IPS-20b (cell line): ENCODE data around the gene NANS.
"Not testable (repeated sequence)": the region's sequence is repeated elsewhere in the genome, so short reads cannot be mapped to it uniquely, and the experiment has no call there.

ENCODE experiments used
- H3K27ac ChIP-seq: one replicate; pipeline ENCODE4 v1.5.1; 2013; ENCODE audit warnings: low read length
- H3K27me3 ChIP-seq: 2 replicates; pipeline ENCODE4 v1.6.1; 2013; ENCODE audit warnings: mild to moderate bottlenecking, low read length, inconsistent platforms; ENCODE audit not compliant: insufficient read depth
- H3K36me3 ChIP-seq: 2 replicates; pipeline ENCODE4 v1.6.1; 2013; ENCODE audit warnings: low read depth, mild to moderate bottlenecking, inconsistent platforms, low read length, moderate library complexity; ENCODE audit not compliant: insufficient read depth
- H3K4me1 ChIP-seq: 2 replicates; pipeline ENCODE4 v1.6.1; 2013; ENCODE audit warnings: mild to moderate bottlenecking, control low read depth, inconsistent platforms, low read length, moderate library complexity; ENCODE audit not compliant: insufficient read depth
- H3K4me3 ChIP-seq: 2 replicates; pipeline ENCODE4 v1.5.1; 2013; ENCODE audit warnings: mild to moderate bottlenecking, low read length, inconsistent platforms
- H3K9ac ChIP-seq: 2 replicates; pipeline ENCODE4 v1.6.1; 2013; ENCODE audit warnings: low read depth, mild to moderate bottlenecking, inconsistent platforms, low read length, moderate library complexity
- H3K9me3 ChIP-seq: 2 replicates; pipeline ENCODE4 v1.6.1; 2013; ENCODE audit warnings: mild to moderate bottlenecking, low read depth, low read length, inconsistent platforms; ENCODE audit not compliant: insufficient read depth

Gene NANS

DNA sequence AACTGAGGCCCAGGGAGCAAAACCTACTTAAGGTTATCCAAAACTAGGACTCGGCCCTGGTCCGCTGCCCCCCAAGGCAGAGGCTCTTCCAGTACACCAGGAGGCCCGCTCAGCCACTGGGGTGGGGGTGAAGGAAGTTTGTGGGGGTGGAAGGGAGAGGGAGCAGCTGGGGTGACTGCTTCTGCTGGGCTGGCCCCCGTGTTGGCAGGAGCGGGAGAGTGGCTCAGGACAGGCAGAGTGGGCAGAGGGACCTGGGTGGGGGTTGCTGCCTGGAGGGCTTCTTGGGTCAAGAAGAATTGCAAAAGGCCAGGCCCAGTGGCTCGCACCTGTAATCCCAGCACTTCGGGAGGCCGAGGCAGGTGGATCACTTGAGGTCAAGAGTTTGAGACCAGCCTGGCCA lies 70.7 kb downstream of the NANS start:
- Histone ChIP-seq H3K9me3 (no peaks in the 10 kb centered on the region), H3K9ac (no peak overlapping the region), H3K36me3 (peaks cover 19% of the 10 kb centered on the region; the same call in 1 of the 2 replicates), H3K27ac (no peak overlapping the region), H3K4me3 (no peak overlapping the region), H3K27me3 (no peaks in the 10 kb centered on the region), H3K4me1 (no peaks in the 10 kb centered on the region)

DNA sequence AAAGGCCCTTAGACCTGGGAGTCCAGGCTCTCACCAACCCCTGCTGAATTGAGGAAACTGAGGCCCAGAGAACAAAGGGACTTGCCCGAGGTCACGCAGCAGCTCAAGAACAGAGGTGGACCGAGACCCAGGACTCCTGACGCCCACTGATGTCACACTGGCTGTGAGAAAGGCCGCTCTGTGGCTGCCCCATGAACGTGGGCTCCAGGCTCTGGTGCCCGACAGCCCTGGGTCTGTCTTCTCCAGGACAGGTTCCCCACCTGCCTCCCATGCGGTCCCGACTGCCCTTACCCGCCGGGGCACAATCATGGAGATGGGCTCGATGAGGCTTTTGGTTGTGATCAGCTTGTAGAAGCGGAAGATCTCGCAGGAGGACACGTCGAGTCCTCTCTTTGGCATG lies 71.8 kb downstream of the NANS start:
- H3K36me3 ChIP-seq: peaks cover 19% of the 10 kb centered on the region; the same call in 1 of the 2 replicates
- H3K4me3 ChIP-seq: no peak overlapping the region
- H3K4me1 ChIP-seq: no peaks in the 10 kb centered on the region; the same call in 1 of the 2 replicates
- H3K27me3 ChIP-seq: no peaks in the 10 kb centered on the region
- no peak overlapping the region for H3K9ac ChIP-seq
- no peaks in the 10 kb centered on the region for H3K9me3 ChIP-seq
- H3K27ac ChIP-seq: no peak overlapping the region

DNA sequence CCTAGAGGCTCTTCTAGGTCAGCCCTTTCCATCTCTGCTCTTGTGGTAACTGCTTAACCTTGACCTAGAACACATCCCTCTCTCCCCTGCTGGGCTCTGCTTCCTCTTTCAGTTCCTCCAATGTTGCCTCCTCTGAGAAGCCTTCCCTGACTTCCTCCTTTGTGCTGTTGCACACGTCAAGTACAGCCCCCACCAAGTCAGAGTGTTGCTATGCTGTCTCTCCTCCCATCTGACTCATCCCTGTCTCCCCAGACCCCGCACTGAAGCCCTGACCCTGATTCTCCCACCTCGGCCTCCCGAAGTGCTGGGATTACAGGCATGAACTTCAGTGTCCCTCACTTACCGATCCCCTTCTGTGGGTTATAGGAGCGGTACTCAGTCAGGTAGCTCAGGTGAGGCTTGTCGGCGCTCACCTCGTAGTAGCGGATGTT lies 72.9 kb downstream of the NANS start:
- Histone ChIP-seq H3K9me3 (no peaks in the 10 kb centered on the region), H3K9ac (no peak overlapping the region), H3K27me3 (no peaks in the 10 kb centered on the region), H3K36me3 (peaks cover 19% of the 10 kb centered on the region; the same call in 1 of the 2 replicates), H3K4me3 (no peak overlapping the region), H3K4me1 (no peaks in the 10 kb centered on the region; the same call in 1 of the 2 replicates), H3K27ac (no peak overlapping the region)

DNA sequence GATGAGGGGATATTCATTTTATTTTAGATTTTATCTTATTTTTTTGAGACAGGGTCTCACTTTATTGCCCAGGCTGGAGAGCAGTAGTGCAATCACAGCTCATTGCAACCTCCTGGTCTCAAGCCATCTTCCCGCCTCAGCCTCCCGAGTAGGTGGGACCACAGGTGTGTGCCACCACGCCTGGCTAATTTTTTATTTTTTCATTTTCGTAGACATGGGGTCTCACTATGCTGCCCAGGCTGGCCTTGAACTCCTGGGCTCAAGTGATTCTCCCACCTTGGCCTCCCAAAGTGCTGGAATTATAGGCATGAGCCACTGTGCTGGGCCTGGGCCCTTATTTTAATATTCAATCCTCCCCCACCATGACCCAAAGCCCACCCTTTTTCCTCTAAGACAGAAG lies 73.5 kb downstream of the NANS start:
- not testable (repeated sequence) for H3K27me3 ChIP-seq, H3K4me1 ChIP-seq, H3K9ac ChIP-seq, H3K4me3 ChIP-seq, H3K27ac ChIP-seq, H3K9me3 ChIP-seq
- H3K36me3 ChIP-seq: peaks cover 14% of the 10 kb centered on the region; the same call in 1 of the 2 replicates

DNA sequence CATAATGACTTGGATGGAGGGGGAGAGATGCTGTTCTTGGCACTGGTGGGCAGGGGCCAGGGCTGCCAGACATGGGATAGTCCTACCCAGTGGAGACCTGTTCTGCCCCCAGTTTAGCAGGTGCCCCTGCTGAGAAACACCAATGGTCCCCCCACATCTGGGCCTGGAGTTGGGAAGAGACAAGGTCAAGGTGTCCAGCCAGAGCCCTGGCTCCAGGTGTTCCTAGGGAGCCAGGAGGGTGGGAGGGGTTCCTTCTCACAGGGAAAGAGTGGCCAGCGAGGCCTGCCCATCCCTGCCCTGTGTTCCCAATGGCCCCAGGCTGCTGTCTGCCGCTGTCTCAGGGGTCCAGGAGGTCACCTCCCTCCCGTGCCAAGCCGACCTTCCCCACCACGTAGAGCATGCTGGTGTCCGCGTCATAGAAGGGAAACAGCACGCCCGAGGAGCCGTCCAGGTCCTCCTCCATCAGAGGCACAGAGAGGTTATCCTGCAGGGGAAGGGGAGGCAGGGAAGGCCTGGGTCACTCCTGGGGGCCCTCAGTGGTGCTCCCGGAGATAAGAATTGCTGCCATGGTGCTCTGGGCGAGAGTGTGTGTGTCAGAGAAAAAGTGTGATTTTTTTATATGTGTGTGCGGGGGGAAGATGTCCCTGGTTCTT lies 74.2 kb downstream of the NANS start:
- H3K36me3 ChIP-seq: peaks cover 16% of the 10 kb centered on the region
- H3K4me1 ChIP-seq: no peaks in the 10 kb centered on the region; the same call in 1 of the 2 replicates
- no peaks in the 10 kb centered on the region for H3K27me3 ChIP-seq
- no peaks in the 10 kb centered on the region for H3K9me3 ChIP-seq
- H3K4me3 ChIP-seq: no peak overlapping the region
- no peak overlapping the region for H3K9ac ChIP-seq
- no peak overlapping the region for H3K27ac ChIP-seq

DNA sequence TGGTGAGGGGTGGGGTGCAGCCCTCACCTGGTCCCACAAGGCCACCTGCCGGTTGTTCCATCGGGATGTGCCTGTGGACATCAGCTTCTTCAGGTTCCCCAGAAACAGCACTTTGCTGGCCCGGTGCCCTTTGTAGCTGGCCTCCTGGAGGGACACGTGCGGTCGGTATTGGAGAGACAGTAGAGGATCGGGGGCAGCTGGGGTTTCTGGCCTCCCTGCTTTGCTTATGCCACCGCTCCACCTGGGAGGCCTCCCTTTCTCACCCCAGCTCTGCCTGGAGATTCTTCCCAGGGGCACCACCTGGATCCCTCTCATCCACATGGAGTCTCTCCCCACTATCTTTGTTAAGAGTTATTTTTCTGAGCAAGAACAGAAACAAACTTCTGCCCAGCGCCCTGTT lies 75.6 kb downstream of the NANS start:
- H3K9ac ChIP-seq: no peak overlapping the region
- H3K27ac ChIP-seq: no peak overlapping the region
- no peak overlapping the region for H3K4me3 ChIP-seq
- H3K27me3 ChIP-seq: no peaks in the 10 kb centered on the region
- peaks cover 11% of the 10 kb centered on the region for H3K36me3 ChIP-seq
- H3K9me3 ChIP-seq: no peaks in the 10 kb centered on the region
- H3K4me1 ChIP-seq: no peaks in the 10 kb centered on the region; the same call in 1 of the 2 replicates
